Measurements from ENCODE around the gene THRSP. TPM values are rescaled to one million over a fixed set of nuclear protein-coding genes. Genes with fewer than 3 reads are reported as not detected.

THRSP gene
- total RNA-seq, 1 experiment from 2014 or later: not detected

Other genes starting within 250 kb of the THRSP start
- gene RSF1, start 243.1 kb upstream of the THRSP start, total RNA-seq (2014; rRNA removed; shearing (Covaris generic); ENCODE audit: low replicate concordance): 41.1 and 45.1 TPM in 2 replicates
- 2.8 and 6.6 TPM in 2 replicates for gene AAMDC, start 242.7 kb upstream of the THRSP start, total RNA-seq (2014; rRNA removed; shearing (Covaris generic); ENCODE audit: low replicate concordance)
- 42.7 and 51.2 TPM in 2 replicates for gene INTS4, start 69.2 kb upstream of the THRSP start, total RNA-seq (2014; rRNA removed; shearing (Covaris generic); ENCODE audit: low replicate concordance)
- gene KCTD14, start 40.6 kb upstream of the THRSP start, total RNA-seq (2014; rRNA removed; shearing (Covaris generic); ENCODE audit: low replicate concordance): 1.0 TPM in 1 of 2 replicates, not detected in the other
- gene NDUFC2, start 16.0 kb downstream of the THRSP start, total RNA-seq (2014; rRNA removed; shearing (Covaris generic); ENCODE audit: low replicate concordance): 51.9 and 94.7 TPM in 2 replicates
- 51.2 and 71.0 TPM in 2 replicates for gene ALG8, start 75.8 kb downstream of the THRSP start, total RNA-seq (2014; rRNA removed; shearing (Covaris generic); ENCODE audit: low replicate concordance)
- 1.2 and 1.8 TPM in 2 replicates for gene KCTD21, start 124.8 kb downstream of the THRSP start, total RNA-seq (2014; rRNA removed; shearing (Covaris generic); ENCODE audit: low replicate concordance)
- 1.7 and 2.5 TPM in 2 replicates for gene USP35, start 125.1 kb downstream of the THRSP start, total RNA-seq (2014; rRNA removed; shearing (Covaris generic); ENCODE audit: low replicate concordance)

Data from Karpas-422 (cell line).